Mucosa of descending colon (tissue), 3 donors: ENCODE results near the gene EPG5. TPM values are rescaled to one million over a fixed set of nuclear protein-coding genes. Genes with fewer than 3 reads are reported as not detected.

ENCODE experiments used
- ATAC-seq: fragments of 200-7000 bp; cut with Tn5 transposase; one replicate; pipeline ENCODE4 v1.9.1; 2020; ENCODE audit warnings: mild to moderate bottlenecking, moderate library complexity
- DNase-seq, 3 donors: peaks; one replicate each; pipeline ENCODE4 v3.0.0-alpha.2; 2020
- H3K36me3 ChIP-seq: fragments of 200-600 bp; one replicate; pipeline ENCODE4 v1.8.0; 2021; ENCODE audit warnings: low read depth, mild to moderate bottlenecking
- H3K4me1 ChIP-seq: fragments of 200-600 bp; one replicate; pipeline ENCODE4 v1.8.0; 2021; ENCODE audit warnings: low read depth, mild to moderate bottlenecking
- H3K4me3 ChIP-seq: fragments of 200-600 bp; one replicate; pipeline ENCODE4 v1.8.0; 2021; ENCODE audit warnings: mild to moderate bottlenecking
- H3K9me3 ChIP-seq: fragments of 200-600 bp; one replicate; pipeline ENCODE4 v1.8.0; 2021; ENCODE audit warnings: mild to moderate bottlenecking
- intact Hi-C, 2 donors: fragments of 100-400 bp; cut with DNase I in 1 of 2; cut with micrococcal nuclease in 1 of 2; formaldehyde crosslinking; loops; one replicate each; pipeline versions ENCODE4 v1.11.0 to v1.11.1; 2022; cut with DNase I, micrococcal nuclease
- total RNA-seq, 3 donors: library from RNA; stranded (reverse); fragmentation: NEBNext Ultra II Directional in 2 of 3; extraction: Animal tissue kit (Norgen Biotek cat#: 25700) in 2 of 3; gene quantifications; one replicate each; pipeline versions ENCODE4 v1.2.1 to v1.2.4, GENCODE V29; 2021 to 2023
- TF ChIP-seq, protein P1 (sequence below): fragments of 200-600 bp; IDR thresholded peaks from one replicate; pipeline ENCODE4 v1.8.0; 2022; ENCODE audit warnings: antibody characterized with exemption, mild to moderate bottlenecking
- donor health status: DM: no; HTN: no; CAD: no; lungs with moderate emphysema.
- donor health status: DM: no; HTN: no; CAD: no.
- donor health status: DM: no; HTN: yes; CAD: no.

EPG5 gene
- total RNA-seq, 3 donors from 2014 or later: 21.7 to 29.0 (median 25.6) TPM

GRCh38 chr18:45806226-45806625, 160.9 kb downstream of the EPG5 start:
- TF ChIP-seq, protein P1, sequence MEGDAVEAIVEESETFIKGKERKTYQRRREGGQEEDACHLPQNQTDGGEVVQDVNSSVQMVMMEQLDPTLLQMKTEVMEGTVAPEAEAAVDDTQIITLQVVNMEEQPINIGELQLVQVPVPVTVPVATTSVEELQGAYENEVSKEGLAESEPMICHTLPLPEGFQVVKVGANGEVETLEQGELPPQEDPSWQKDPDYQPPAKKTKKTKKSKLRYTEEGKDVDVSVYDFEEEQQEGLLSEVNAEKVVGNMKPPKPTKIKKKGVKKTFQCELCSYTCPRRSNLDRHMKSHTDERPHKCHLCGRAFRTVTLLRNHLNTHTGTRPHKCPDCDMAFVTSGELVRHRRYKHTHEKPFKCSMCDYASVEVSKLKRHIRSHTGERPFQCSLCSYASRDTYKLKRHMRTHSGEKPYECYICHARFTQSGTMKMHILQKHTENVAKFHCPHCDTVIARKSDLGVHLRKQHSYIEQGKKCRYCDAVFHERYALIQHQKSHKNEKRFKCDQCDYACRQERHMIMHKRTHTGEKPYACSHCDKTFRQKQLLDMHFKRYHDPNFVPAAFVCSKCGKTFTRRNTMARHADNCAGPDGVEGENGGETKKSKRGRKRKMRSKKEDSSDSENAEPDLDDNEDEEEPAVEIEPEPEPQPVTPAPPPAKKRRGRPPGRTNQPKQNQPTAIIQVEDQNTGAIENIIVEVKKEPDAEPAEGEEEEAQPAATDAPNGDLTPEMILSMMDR: no peak
- no peak for DNase-seq
- H3K4me1 ChIP-seq: no peaks in the 10 kb centered on the region
- no peak overlapping the region for H3K4me3 ChIP-seq
- no peak for ATAC-seq
- intact Hi-C loops: no loop called here
- no peaks in the 10 kb centered on the region for H3K9me3 ChIP-seq
- no peaks in the 10 kb centered on the region for H3K36me3 ChIP-seq

DNA sequence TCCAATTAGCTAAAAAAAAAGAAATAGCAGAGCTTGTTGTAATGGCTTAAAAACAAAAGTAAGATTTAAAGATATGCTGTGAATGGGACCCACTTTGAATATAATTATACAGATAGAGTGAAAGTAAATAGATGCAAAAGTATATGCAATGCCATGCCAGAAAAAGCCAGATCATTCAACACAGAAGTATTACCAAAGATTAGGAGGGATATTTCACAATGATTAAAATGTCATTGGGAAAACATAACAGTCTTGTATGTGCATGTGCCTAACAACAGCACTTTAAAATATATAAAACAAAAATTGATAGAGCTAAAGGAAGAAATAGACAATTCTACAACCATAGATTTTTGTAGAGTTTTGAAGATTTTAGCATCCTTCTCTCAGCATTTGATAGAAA, 161.6 kb downstream of the EPG5 start:
- no peaks in the 10 kb centered on the region for H3K36me3 ChIP-seq
- H3K4me1 ChIP-seq: no peaks in the 10 kb centered on the region
- intact Hi-C loops: no loop called here
- DNase-seq: no peak
- ATAC-seq: no peak
- H3K9me3 ChIP-seq: no peaks in the 10 kb centered on the region
- TF ChIP-seq, protein P1: no peak
- no peak overlapping the region for H3K4me3 ChIP-seq

DNA sequence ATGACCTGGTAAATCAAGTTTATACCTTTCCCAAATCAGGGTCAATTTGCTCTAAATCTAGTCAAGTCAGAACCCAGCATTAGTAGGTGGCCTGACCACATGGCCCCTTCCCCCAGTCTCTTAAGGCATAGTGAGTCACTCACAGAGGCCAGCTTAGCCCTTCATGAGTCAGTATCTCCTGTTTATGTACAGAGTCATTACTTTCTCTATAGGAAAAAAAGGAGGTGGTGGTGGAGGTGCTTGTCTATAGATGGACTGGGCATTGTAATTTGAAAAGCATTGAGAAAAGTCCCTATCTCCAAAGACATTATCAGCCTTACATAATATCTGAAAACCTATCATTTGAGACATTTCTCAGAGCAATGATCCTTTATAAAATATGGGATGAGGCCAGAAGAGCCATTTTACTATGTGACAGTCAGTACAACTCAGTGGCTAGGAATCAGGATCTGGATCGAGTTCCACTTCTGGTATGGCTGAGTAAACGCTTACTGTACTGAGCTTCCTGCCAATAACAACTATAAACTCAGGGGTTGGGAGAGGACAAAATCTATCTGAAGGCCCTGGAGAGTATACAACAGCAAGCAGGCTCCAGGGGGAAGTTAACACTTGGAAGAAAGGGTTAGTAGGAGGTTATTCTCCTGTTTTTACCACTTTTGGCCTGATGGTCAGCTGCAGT, 164.2 kb downstream of the EPG5 start:
- TF ChIP-seq, protein P1: no peak
- Histone ChIP-seq H3K4me1 (no peaks in the 10 kb centered on the region), H3K9me3 (no peaks in the 10 kb centered on the region), H3K36me3 (no peaks in the 10 kb centered on the region), H3K4me3 (no peak overlapping the region)
- peak; percentile 55 for ATAC-seq
- DNase-seq: no peak
- intact Hi-C loops: no loop called here

- intact Hi-C loops: no loop called here
- Histone ChIP-seq H3K4me1 (no peaks in the 10 kb centered on the region), H3K36me3 (no peaks in the 10 kb centered on the region), H3K9me3 (no peaks in the 10 kb centered on the region), H3K4me3 (no peak overlapping the region)
- no peak for ATAC-seq
- DNase-seq: no peak
- TF ChIP-seq, protein P1: no peak
These were observed 165.6 kb downstream of the EPG5 start for GRCh38 chr18:45801416-45802004.

Other genes starting within 250 kb of the EPG5 start
- 1 to 10 TPM in 2 of 3 donors, under 1 TPM in 1; 0.46 to 1.1 (median 1.1) TPM for gene SLC14A1, start 243.1 kb downstream of the EPG5 start, total RNA-seq
- under 1 TPM in 2 of 3 donors, not detected in 1; 0.16 to 0.17 TPM for gene SIGLEC15, start 141.7 kb downstream of the EPG5 start, total RNA-seq
- gene PSTPIP2, start 104.9 kb upstream of the EPG5 start, total RNA-seq: 1 to 10 TPM; 2.9 to 9.4 (median 9.0) TPM
- 100 to 1,000 TPM; 476 to 643 (median 622) TPM for gene ATP5F1A, start 131.0 kb upstream of the EPG5 start, total RNA-seq
- gene HAUS1, start 137.1 kb upstream of the EPG5 start, total RNA-seq: 10 to 100 TPM in 2 of 3 donors, 1 to 10 TPM in 1; 8.2 to 26.2 (median 18.4) TPM